ENCODE measurements around the gene MRAP.

DNA sequence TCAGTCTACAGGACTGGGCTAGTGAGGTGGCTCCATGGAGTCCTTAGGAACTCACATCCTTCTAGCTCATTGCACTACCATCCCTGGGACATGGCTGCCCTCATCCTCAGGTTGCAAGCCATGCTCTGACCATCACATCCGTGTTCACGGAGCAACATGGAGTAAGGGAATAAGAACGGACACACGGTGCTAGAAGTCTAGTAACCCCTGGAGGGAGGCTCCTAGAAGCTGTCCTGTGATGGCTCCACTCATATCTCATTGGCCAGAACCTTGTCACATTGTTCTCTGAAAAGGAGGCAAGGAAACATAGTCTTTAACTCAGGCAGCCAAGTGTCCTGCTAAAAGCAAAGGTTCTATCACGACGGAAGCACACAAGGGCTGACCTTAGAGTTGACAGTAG, 3.9 kb downstream of the MRAP start:
- TF ChIP-seq, protein P1, sequence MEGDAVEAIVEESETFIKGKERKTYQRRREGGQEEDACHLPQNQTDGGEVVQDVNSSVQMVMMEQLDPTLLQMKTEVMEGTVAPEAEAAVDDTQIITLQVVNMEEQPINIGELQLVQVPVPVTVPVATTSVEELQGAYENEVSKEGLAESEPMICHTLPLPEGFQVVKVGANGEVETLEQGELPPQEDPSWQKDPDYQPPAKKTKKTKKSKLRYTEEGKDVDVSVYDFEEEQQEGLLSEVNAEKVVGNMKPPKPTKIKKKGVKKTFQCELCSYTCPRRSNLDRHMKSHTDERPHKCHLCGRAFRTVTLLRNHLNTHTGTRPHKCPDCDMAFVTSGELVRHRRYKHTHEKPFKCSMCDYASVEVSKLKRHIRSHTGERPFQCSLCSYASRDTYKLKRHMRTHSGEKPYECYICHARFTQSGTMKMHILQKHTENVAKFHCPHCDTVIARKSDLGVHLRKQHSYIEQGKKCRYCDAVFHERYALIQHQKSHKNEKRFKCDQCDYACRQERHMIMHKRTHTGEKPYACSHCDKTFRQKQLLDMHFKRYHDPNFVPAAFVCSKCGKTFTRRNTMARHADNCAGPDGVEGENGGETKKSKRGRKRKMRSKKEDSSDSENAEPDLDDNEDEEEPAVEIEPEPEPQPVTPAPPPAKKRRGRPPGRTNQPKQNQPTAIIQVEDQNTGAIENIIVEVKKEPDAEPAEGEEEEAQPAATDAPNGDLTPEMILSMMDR (conservative IDR thresholded peaks at IDR 0.05) = no peak
- TF ChIP-seq EZH2 (IDR thresholded peaks at IDR 0.05; ENCODE audit: low read depth) = no peak

All from PC-9 (cell line).